ENCODE results near the gene PPP1R9A.

PPP1R9A gene

GRCh38 chr7:95141755-95142154 lies 234.4 kb downstream of the PPP1R9A start:
- Histone ChIP-seq H3K9me3 (ENCODE audit: insufficient read depth, low read length) (no peaks in the 10 kb centered on the region), H3K79me2 (ENCODE audit: insufficient read depth, low read length) (no peaks in the 10 kb centered on the region), H2AFZ (ENCODE audit: low read depth, low read length, severe bottlenecking) (no peak overlapping the region), H3K4me3 (ENCODE audit: insufficient read depth, low read length, poor library complexity, severe bottlenecking) (no peak overlapping the region), H3K9ac (ENCODE audit: low read length) (no peak overlapping the region), H3F3A (ENCODE audit: insufficient read depth) (no peaks in the 10 kb centered on the region), H4K20me1 (ENCODE audit: low read depth, low read length) (no peaks in the 10 kb centered on the region), H3K4me2 (ENCODE audit: low read depth, low read length, poor library complexity, severe bottlenecking) (no peak overlapping the region), H3K27me3 (ENCODE audit: low read length) (no peaks in the 10 kb centered on the region), H3K27ac (ENCODE audit: low read depth, low read length) (no peak overlapping the region), H3K36me3 (ENCODE audit: low read length) (no peaks in the 10 kb centered on the region), H3K9me2 (replicated peaks; ENCODE audit: insufficient read depth, low read length) (no peaks in the 10 kb centered on the region)
- TF ChIP-seq EZH2phosphoT487 (conservative IDR thresholded peaks at IDR 0.05; ENCODE audit: low read length): no peak
- TF ChIP-seq, protein P1, sequence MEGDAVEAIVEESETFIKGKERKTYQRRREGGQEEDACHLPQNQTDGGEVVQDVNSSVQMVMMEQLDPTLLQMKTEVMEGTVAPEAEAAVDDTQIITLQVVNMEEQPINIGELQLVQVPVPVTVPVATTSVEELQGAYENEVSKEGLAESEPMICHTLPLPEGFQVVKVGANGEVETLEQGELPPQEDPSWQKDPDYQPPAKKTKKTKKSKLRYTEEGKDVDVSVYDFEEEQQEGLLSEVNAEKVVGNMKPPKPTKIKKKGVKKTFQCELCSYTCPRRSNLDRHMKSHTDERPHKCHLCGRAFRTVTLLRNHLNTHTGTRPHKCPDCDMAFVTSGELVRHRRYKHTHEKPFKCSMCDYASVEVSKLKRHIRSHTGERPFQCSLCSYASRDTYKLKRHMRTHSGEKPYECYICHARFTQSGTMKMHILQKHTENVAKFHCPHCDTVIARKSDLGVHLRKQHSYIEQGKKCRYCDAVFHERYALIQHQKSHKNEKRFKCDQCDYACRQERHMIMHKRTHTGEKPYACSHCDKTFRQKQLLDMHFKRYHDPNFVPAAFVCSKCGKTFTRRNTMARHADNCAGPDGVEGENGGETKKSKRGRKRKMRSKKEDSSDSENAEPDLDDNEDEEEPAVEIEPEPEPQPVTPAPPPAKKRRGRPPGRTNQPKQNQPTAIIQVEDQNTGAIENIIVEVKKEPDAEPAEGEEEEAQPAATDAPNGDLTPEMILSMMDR (IDR thresholded peaks at IDR 0.05; ENCODE audit: insufficient read depth, low read length, poor library complexity, severe bottlenecking): no peak

DNA sequence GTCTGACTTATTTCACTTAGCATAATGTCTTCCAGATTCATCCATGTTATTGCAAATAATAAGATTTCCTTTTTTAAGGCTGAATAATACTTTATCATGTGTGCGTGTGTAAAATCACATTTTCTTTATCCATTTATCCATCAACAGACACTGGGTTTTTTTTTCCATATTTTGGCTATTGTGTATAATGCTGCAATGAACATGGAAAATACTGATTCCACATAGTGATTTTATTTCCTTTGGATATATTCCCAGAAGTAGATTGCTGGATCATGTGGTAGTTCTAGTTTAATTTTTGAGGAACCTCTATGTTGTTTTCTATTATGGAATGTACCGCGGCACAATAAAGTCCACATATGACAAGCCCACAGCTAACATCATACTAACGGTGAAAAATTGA lies 236.9 kb downstream of the PPP1R9A start:
- Histone ChIP-seq H3K9ac (ENCODE audit: low read length) (no peak overlapping the region), H3K27me3 (ENCODE audit: low read length) (no peaks in the 10 kb centered on the region), H4K20me1 (ENCODE audit: low read depth, low read length) (no peaks in the 10 kb centered on the region), H2AFZ (ENCODE audit: low read depth, low read length, severe bottlenecking) (no peak overlapping the region), H3K9me2 (replicated peaks; ENCODE audit: insufficient read depth, low read length) (no peaks in the 10 kb centered on the region), H3F3A (ENCODE audit: insufficient read depth) (no peaks in the 10 kb centered on the region), H3K36me3 (ENCODE audit: low read length) (no peaks in the 10 kb centered on the region), H3K27ac (ENCODE audit: low read depth, low read length) (no peak overlapping the region), H3K4me2 (ENCODE audit: low read depth, low read length, poor library complexity, severe bottlenecking) (no peak overlapping the region), H3K79me2 (ENCODE audit: insufficient read depth, low read length) (no peaks in the 10 kb centered on the region), H3K9me3 (ENCODE audit: insufficient read depth, low read length) (no peaks in the 10 kb centered on the region), H3K4me3 (ENCODE audit: insufficient read depth, low read length, poor library complexity, severe bottlenecking) (no peak overlapping the region)
- no peak for TF ChIP-seq EZH2phosphoT487 (conservative IDR thresholded peaks at IDR 0.05; ENCODE audit: low read length)
- TF ChIP-seq, protein P1 (IDR thresholded peaks at IDR 0.05; ENCODE audit: insufficient read depth, low read length, poor library complexity, severe bottlenecking): no peak

- 0 out of 2 replicates have a peak, but pooled peaks cover 2% of the 10 kb centered on the region for H3K27me3 ChIP-seq (ENCODE audit: low read length)
- H4K20me1 ChIP-seq (ENCODE audit: low read depth, low read length): no peaks in the 10 kb centered on the region; the same call in 1 of the 2 replicates
- no peak overlapping the region for H2AFZ ChIP-seq (ENCODE audit: low read depth, low read length, severe bottlenecking)
- no peak overlapping the region for H3K27ac ChIP-seq (ENCODE audit: low read depth, low read length)
- H3K9ac ChIP-seq (ENCODE audit: low read length): no peak overlapping the region
- no peaks in the 10 kb centered on the region for H3F3A ChIP-seq (ENCODE audit: insufficient read depth)
- H3K4me2 ChIP-seq (ENCODE audit: low read depth, low read length, poor library complexity, severe bottlenecking): no peak overlapping the region
- TF ChIP-seq, protein P1 (IDR thresholded peaks at IDR 0.05; ENCODE audit: insufficient read depth, low read length, poor library complexity, severe bottlenecking): no peak
- no peak for TF ChIP-seq EZH2phosphoT487 (conservative IDR thresholded peaks at IDR 0.05; ENCODE audit: low read length)
- no peak overlapping the region for H3K4me3 ChIP-seq (ENCODE audit: insufficient read depth, low read length, poor library complexity, severe bottlenecking)
- peaks cover 3% of the 10 kb centered on the region; the same call in 1 of the 2 replicates for H3K36me3 ChIP-seq (ENCODE audit: low read length)
- H3K9me3 ChIP-seq (ENCODE audit: insufficient read depth, low read length): peaks cover 5% of the 10 kb centered on the region; the same call in 1 of the 2 replicates
- no peaks in the 10 kb centered on the region for H3K9me2 ChIP-seq (replicated peaks; ENCODE audit: insufficient read depth, low read length)
- H3K79me2 ChIP-seq (ENCODE audit: insufficient read depth, low read length): no peaks in the 10 kb centered on the region
Measured at GRCh38 chr7:95155965-95156364, 248.6 kb downstream of the PPP1R9A start.

Data from SU-DHL-6 (cell line).